Esophagus squamous epithelium (tissue), 4 donors: Measurements from ENCODE around the gene ARHGEF25.

ENCODE experiments used
- CTCF ChIP-seq, 6 experiments: fragments of 450-650 bp in 4 of 6; fragments of 200-600 bp in 2 of 6; sonication (generic) in 2 of 6; IDR thresholded peaks; one replicate each; pipeline ENCODE4 v1.5.1; 2016 to 2019; ENCODE audit warnings: antibody characterized with exemption in 6 of 6, mild to moderate bottlenecking in 4 of 6, moderate library complexity in 4 of 6
- POLR2A ChIP-seq, 4 donors: fragments of 450-650 bp; IDR thresholded peaks; one replicate each; pipeline ENCODE4 v1.6.1; 2017; ENCODE audit warnings: antibody characterized with exemption in 4 of 4, mild to moderate bottlenecking in 4 of 4, moderate library complexity in 3 of 4

- TF ChIP-seq POLR2A (IDR thresholded peaks at IDR 0.05): no peak
- TF ChIP-seq CTCF (IDR thresholded peaks at IDR 0.05): no peak
Observed at GRCh38 chr12:57577981-57578758, 33.1 kb upstream of the ARHGEF25 start.
